ENCODE data around the gene VDR. TPM values are rescaled to one million over a fixed set of nuclear protein-coding genes. Genes with fewer than 3 reads are reported as not detected.
"Not testable (repeated sequence)": the region's sequence is repeated elsewhere in the genome, so short reads cannot be mapped to it uniquely, and the experiment has no call there.

The VDR gene
- total and polyA plus RNA-seq, 8 donors = 1.2 to 5.5 (median 2.0) TPM

DNA sequence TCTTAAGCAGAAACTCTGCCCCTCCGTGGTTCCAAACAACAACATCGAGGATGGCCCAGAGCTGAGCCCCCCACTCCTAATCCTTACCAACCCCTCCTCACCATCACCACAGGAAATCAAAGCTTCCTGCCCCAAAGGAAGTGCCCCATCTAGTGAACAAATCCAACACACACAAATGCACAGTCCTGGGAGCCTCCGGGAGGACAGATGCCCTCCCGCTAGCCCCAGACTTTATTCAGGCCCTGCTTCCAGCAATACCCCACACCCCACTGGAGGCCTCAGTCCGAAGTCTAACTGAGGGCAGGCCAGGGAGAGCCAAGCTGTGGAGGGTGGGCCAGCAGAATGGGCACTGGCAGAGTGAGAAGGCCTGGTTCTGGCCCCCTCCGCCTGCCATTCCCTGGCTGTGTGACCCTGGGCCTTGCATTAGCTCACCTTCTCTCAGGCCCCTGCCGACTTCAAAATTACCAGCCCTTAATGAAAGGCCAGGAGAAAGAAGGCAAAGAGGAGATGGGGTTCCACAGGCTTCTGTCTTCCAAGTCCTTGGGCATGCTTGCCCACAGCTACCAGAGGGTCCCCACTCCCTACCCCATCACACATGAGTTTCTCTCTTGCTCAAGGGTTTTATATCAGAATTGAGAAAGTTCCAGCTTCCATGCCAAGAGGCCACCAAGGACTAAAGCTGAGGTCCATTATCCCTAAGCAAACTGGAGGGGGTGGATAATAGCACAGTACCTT lies 87.4 kb downstream of the VDR start:
- TF ChIP-seq CTCF (IDR thresholded peaks at IDR 0.05) = no peak
- no peak for ATAC-seq
- Histone ChIP-seq H3K27me3 (no peaks in the 10 kb centered on the region), H3K9me3 (no peaks in the 10 kb centered on the region), H3K4me3 (peak overlapping the region in 1 of 4 donors; percentile 23), H3K4me1 (peaks cover 0 to 15% (median 12%) of the 10 kb centered on the region in 3 donors), H3K36me3 (no peaks in the 10 kb centered on the region), H3K27ac (peak overlapping the region in 2 of 4 donors; percentile 36 to 44)
- intact Hi-C loops (cut with DNase I) = no loop called here
- WGBS, 2 donors = 71 to 75% methylated on average over 7 of the region's 7 CpGs
- FAIRE-seq = no peak
- DNase-seq = no peak

GRCh38 chr12:47816403-47817271 lies 88.2 kb downstream of the VDR start:
- FAIRE-seq (no peak), ATAC-seq (no peak), DNase-seq (no peak)
- Histone ChIP-seq H3K27ac (peak overlapping the region in 2 of 4 donors; percentile 36 to 44), H3K27me3 (no peaks in the 10 kb centered on the region), H3K36me3 (no peaks in the 10 kb centered on the region), H3K4me1 (peaks cover 0 to 19% (median 19%) of the 10 kb centered on the region in 3 donors), H3K4me3 (peak overlapping the region in 1 of 4 donors; percentile 23), H3K9me3 (no peaks in the 10 kb centered on the region)
- intact Hi-C loops (cut with DNase I) = no loop called here
- TF ChIP-seq CTCF (IDR thresholded peaks at IDR 0.05) = no peak
- 59 to 66% methylated on average over 11 to 12 of the region's 12 CpGs for WGBS, 2 donors

DNA sequence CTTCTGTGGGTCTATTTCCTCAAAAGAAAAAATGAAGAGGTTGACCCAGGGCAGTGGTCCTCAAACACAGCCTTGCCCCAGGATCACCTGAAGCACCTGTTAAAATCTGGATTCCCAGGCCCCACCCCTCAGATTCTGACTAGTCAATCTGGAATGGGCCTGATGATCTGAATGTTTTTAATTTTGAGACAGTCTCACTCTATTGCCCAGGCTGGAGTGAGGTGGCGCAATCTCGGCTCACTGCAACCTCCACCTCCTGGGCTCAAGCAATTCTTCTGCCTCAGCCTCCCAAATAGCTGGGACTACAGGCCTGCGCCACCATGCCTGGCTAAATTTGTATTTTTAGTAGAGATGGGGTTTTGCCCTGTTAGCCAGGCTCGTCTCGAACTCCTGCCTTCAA lies 89.3 kb downstream of the VDR start:
- H3K27ac ChIP-seq = peak overlapping the region in 1 of 4 donors; percentile 86
- intact Hi-C loops (cut with DNase I); DNase-seq; H3K9me3 ChIP-seq; FAIRE-seq; H3K36me3 ChIP-seq; ATAC-seq; H3K27me3 ChIP-seq; H3K4me3 ChIP-seq: not testable (repeated sequence)
- H3K4me1 ChIP-seq = peaks cover 0 to 19% (median 10%) of the 10 kb centered on the region in 3 donors
- 90 to 99% methylated on average over 5 of the region's 5 CpGs for WGBS, 2 donors

- TF ChIP-seq CTCF (IDR thresholded peaks at IDR 0.05) = no peak
- no peaks in the 10 kb centered on the region for H3K27me3 ChIP-seq
- DNase-seq = no peak
- no peak for FAIRE-seq
- no peaks in the 10 kb centered on the region for H3K36me3 ChIP-seq
- ATAC-seq = no peak
- H3K27ac ChIP-seq = peak overlapping the region; percentile 67 to 86 (median 80)
- intact Hi-C loops (cut with DNase I) = no loop called here
- no peak overlapping the region for H3K4me3 ChIP-seq
- H3K4me1 ChIP-seq = peaks cover 0 to 19% (median 10%) of the 10 kb centered on the region in 3 donors
- WGBS, 2 donors = 63 to 67% methylated on average over 3 of the region's 3 CpGs
- H3K9me3 ChIP-seq = no peaks in the 10 kb centered on the region
These were observed 90.1 kb downstream of the VDR start for GRCh38 chr12:47814539-47815170.

Data from pancreas (tissue), 10 donors.